K562 (cell line): ENCODE results near the gene IKBKG. TPM values are rescaled to one million over a fixed set of nuclear protein-coding genes. Genes with fewer than 3 reads are reported as not detected.

Experiments
- ATF1 ChIP-seq, 2 experiments: fragments of 450-650 bp in 1 of 2; IDR thresholded peaks; 2 replicates each; pipeline ENCODE4 v1.6.1; 2016; ENCODE audit warnings: missing compliant biosample characterization in 1 of 2, missing genetic modification characterization in 1 of 2
- CBX8 ChIP-seq: fragments of 200-600 bp; sonication (generic); IDR thresholded peaks from 2 replicates; pipeline ENCODE4 v1.6.1; 2012; ENCODE audit warnings: borderline replicate concordance, mixed run types, low read depth, mild to moderate bottlenecking, moderate library complexity, mixed read lengths, low read length, control low read depth, inconsistent platforms; ENCODE audit not compliant: poor library complexity, severe bottlenecking; ENCODE audit errors: extremely low read depth
- CEBPG ChIP-seq, 3 experiments: fragments of 200-800 bp in 1 of 3; sonication (Bioruptor generic) in 1 of 3; sonication (generic) in 1 of 3; formaldehyde crosslinking in 1 of 3; IDR thresholded peaks in 2 of 3; conservative IDR thresholded peaks in 1 of 3; 2 replicates each; pipeline versions ENCODE4 v1.6.1 to v1.8.0; 2016 to 2022; ENCODE audit warnings: missing compliant biosample characterization in 2 of 3, missing genetic modification characterization in 2 of 3, mild to moderate bottlenecking in 1 of 3, missing genetic modification reagents in 1 of 3
- CREB3L1 ChIP-seq: fragments of 450-650 bp; IDR thresholded peaks from 2 replicates; pipeline ENCODE4 v1.6.1; 2014; ENCODE audit warnings: low read depth, mild to moderate bottlenecking, moderate library complexity, borderline replicate concordance
- CTBP1 ChIP-seq: fragments of 450-650 bp; IDR thresholded peaks from 2 replicates; pipeline ENCODE4 v1.6.1; 2016; ENCODE audit warnings: borderline replicate concordance
- DPF2 ChIP-seq: fragments of 450-650 bp; IDR thresholded peaks from 2 replicates; pipeline ENCODE4 v1.6.1; 2016
- NR3C1 ChIP-seq: sonication (generic); formaldehyde crosslinking; IDR thresholded peaks from 2 replicates; pipeline ENCODE4 v1.8.1; 2022; ENCODE audit warnings: missing genetic modification reagents
- PRDM10 ChIP-seq: fragments of 450-650 bp; IDR thresholded peaks from 2 replicates; pipeline ENCODE4 v1.6.1; 2018; ENCODE audit not compliant: partially characterized antibody
- TRIM24 ChIP-seq, 2 experiments: fragments of 450-650 bp; IDR thresholded peaks; 2 replicates each; pipeline ENCODE4 v1.6.1; 2016
- polyA plus RNA-seq, 8 experiments: library from polyadenylated mRNA; depleted of rRNA in 4 of 8; stranded (reverse) in 5 of 8; unstranded in 3 of 8; fragments of >200 nt; fragmentation: Nextera tagmentation in 2 of 8; fragmentation: Illumina TruSeq in 1 of 8; extraction: Ambion mirVana in 2 of 8; extraction: Trizol in 1 of 8; gene quantifications; 2 replicates each; pipeline versions ENCODE4 v1.2.1 to v1.2.3, GENCODE V29; 2011 to 2014; ENCODE audit warnings: inconsistent platforms in 1 of 8, missing spikeins in 1 of 8
- total RNA-seq, 7 experiments: library from RNA; depleted of rRNA in 6 of 7; stranded (reverse); fragments of >200 nt in 6 of 7; fragmentation: Illumina TruSeq in 2 of 7; extraction: Trizol in 2 of 7; gene quantifications; 2 replicates each; pipeline versions ENCODE4 v1.2.1 to v1.2.3, GENCODE V29; 2011 to 2021; ENCODE audit warnings: low replicate concordance in 1 of 7

IKBKG gene
- total and polyA plus RNA-seq, 9 of the 15 experiments (the other 6 are each of a cell fraction or from before 2014, with no cell fraction given): 0.68 to 60.0 (median 21.9) TPM

GRCh38 chrX:154541896-154542722, 5.3 kb upstream of the IKBKG start (continued):
- TF ChIP-seq TRIM24 (IDR thresholded peaks at IDR 0.05) (peak in 1 of 2 experiments; percentile 55; a peak in 1 of 4 replicates), CREB3L1 (peak; percentile 75; the same call in 1 of the 2 replicates), NR3C1 (CRISPR knock-in tag) (no peak), DPF2 (peak; percentile 95), PRDM10 (peak; percentile 11), ATF1 (CRISPR knock-in tag; IDR thresholded peaks at IDR 0.05) (no peak), ATF1 (tag; IDR thresholded peaks at IDR 0.05) (peak; percentile 82), CEBPG (CRISPR knock-in tag; IDR thresholded peaks at IDR 0.05) (0 out of 2 replicates have a peak, but pooled peaks have one; percentile 6), CEBPG (tag; conservative IDR thresholded peaks at IDR 0.05 in 1 of 2, IDR thresholded peaks at IDR 0.05 in 1 of 2) (no peak), CTBP1 (peak; percentile 77), CBX8 (no peak)
